Ishikawa (cell line): Measurements from ENCODE around the gene MAN1A2.

Experiments
- EP300 ChIP-seq: IDR thresholded peaks from 2 replicates; pipeline ENCODE4 v1.6.1; 2012; ENCODE audit warnings: borderline replicate concordance
- FOXM1 ChIP-seq: IDR thresholded peaks from 2 replicates; pipeline ENCODE4 v1.6.1; 2012; ENCODE audit warnings: low read depth, borderline replicate concordance
- REST ChIP-seq: IDR thresholded peaks from 2 replicates; pipeline ENCODE4 v1.6.1; 2012; ENCODE audit warnings: low read depth, mild to moderate bottlenecking
- TAF1 ChIP-seq: IDR thresholded peaks from 2 replicates; pipeline ENCODE4 v1.6.1; 2012; ENCODE audit warnings: low read depth, mild to moderate bottlenecking

- TF ChIP-seq TAF1 (no peak), EP300 (no peak), REST (no peak), FOXM1 (no peak)
Observed at GRCh38 chr1:117370071-117370470, 2.8 kb downstream of the MAN1A2 start.
